Tongue (tissue), 2 donors: ENCODE data around the gene THBS3. TPM values are rescaled to one million over a fixed set of nuclear protein-coding genes. Genes with fewer than 3 reads are reported as not detected.
"Not testable (repeated sequence)": the region's sequence is repeated elsewhere in the genome, so short reads cannot be mapped to it uniquely, and the experiment has no call there.

Experiments
- DNase-seq: peaks from one replicate; pipeline ENCODE4 v3.0.0-alpha.2; 2015
- total RNA-seq: library from RNA; depleted of rRNA; stranded (reverse); fragments of >200 nt; gene quantifications from one replicate; pipeline ENCODE4 v1.2.3, GENCODE V29; 2014

THBS3 gene
- total RNA-seq, 1 donor from 2014 or later = 61.0 TPM

DNA sequence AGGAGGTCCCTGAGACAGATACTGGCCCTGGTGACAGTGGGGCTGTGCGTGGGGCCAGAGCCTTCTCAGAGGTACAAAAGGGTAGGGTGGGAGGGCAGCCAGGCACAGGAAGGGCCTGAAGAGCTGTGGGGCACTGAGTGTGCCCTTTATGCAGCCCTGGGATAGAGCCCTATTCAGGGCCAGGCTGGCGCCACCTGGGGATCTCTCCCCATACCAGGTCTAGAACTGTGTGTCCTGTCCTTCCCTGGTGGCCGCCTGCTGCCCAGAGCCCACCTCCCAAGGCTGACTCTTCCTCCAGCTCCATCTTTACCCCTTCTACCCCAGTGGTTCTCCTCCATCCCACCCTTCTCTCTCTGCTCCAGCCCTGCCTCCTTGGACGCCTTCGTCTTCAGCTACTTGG, 25.8 kb upstream of the THBS3 start:
- DNase-seq = not testable (repeated sequence)

DNA sequence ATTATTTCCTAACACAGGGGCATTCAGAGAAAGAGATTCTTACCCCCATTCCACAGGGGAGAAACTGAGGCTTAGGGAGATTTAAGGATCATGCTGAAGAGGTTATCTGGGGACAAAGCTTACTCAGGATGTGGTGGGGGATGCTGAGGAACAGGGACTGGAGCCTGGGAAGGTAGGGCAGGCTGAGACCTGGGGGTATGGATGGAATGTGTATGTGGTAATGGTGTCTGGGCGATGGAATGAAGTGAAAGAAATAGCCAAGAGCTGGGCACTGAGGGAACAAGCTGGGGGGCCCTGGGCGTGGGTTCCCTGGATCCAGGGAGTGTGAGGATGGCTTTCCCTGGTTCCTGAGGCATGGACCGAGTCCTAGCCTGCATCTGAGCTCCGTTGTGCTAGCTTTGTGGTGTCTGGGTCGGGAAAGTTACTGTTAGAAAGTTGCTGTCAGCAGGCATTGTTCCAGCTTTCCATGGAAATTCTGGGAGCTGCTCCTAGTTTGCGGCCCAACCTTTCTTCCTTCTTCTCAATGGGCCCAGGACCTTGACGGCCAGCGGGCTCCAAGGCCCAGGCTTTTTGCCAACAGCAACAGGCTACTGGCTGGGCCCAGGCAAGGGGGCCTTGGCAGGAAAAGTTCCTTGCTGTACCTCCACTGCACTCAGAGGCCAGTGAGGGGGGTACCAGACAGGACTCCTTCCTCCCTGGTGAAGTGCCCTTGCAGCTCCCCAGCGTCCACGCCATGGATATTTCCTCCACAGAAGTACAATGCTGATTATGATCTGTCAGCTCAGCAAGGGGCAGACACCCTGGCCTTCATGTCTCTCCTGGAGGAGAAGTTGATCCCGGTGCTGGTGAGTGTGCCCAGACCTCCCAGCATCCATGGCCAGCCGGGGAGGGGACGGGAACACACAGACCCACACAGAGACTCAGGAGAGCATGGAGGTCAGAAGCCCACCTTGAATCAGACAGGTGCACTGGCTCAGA, 24.6 kb upstream of the THBS3 start:
- peak; percentile 83 for DNase-seq

DNA sequence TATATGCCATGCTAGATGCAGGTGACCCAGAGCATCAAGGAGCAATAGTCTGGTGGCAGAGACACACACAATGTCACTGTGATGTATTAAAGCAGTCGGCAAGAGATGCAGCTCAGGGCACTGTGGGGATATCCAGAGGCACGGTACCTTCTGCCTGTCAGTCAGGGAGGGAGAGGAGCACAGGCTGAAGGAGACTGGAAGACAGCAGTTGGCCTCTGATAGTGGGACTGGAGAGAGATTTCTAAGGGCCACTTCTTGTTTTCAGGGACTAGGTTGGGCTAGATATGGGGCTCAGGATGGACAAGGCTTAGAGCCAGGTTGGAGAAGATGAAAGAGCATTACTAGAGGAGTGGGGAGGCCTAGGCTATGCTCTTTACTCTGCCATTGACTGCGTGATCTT, 23.6 kb upstream of the THBS3 start:
- DNase-seq = not testable (repeated sequence)

DNA sequence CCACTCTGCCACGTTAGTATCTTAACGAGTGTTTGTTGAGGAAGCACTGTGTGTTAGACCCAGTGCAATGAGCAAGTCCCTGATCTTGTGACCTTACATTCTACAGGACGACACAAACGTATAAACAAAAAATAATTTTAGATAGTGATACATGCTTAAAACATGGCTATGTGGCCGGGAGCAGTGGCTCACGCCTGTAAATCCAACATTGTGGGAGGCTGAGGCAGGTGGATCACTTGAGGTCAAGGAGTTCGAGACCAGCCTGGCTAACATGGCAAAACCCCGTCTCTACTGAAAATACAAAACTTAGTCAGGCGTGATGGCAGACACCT, 20.4 kb upstream of the THBS3 start:
- DNase-seq = no peak

DNA sequence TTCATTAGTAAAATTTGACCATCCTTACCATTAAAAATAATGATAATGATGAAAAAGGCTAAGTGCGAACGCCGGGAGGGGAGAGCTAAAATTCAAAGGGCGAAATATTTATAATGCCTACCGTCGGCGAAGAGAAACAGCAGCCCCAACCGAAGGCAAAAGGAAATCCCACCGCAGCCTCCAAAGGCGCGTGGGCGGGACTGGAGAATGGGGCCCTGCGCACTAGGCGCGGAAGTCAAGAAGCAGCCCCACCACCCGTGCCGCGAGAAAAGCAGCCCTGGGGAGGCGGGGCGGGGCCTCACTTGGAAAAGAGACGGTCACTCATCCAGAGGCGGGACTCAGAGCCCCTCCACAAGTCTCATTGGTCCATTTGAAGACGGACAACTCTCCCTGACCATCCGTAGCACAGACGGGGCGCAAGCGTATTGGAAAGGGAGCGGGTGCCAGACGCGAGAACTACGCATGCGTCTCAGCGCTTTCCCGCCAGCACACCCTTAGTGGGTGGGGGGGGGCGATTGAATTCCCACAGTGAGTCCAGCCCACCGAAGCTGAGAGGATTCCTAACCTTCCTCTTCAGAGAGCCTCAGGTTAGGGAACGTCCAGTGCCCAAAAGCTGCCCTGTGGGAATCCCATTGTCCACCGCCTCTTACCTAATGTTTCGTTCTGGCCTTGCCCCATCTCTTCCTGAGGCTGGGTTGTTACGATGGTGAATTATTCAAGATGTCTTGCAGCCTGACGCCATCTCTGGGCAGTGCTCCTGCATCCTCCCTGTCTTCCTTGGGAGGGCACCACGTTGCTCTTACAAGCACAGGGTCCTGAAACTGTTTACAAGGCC, 19.8 kb upstream of the THBS3 start:
- peak; percentile 100 for DNase-seq

DNA sequence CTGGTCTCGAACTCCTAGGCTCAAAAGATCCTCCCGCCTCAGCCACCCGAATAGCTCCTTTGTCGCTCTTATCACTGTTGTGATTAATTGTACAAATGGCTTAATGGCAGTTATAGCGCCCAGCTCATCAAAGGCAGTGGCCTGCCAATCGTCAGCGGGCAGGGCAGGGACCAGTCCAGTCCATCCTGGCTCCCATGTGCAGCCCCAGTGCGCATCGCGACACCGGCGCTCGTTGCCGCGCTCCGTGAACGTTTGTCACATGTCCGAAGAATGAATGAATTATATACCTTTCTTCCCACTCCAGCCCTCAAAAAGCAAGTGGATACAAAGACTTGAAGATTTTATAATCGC, 19.2 kb upstream of the THBS3 start:
- DNase-seq = peak; percentile 71

DNA sequence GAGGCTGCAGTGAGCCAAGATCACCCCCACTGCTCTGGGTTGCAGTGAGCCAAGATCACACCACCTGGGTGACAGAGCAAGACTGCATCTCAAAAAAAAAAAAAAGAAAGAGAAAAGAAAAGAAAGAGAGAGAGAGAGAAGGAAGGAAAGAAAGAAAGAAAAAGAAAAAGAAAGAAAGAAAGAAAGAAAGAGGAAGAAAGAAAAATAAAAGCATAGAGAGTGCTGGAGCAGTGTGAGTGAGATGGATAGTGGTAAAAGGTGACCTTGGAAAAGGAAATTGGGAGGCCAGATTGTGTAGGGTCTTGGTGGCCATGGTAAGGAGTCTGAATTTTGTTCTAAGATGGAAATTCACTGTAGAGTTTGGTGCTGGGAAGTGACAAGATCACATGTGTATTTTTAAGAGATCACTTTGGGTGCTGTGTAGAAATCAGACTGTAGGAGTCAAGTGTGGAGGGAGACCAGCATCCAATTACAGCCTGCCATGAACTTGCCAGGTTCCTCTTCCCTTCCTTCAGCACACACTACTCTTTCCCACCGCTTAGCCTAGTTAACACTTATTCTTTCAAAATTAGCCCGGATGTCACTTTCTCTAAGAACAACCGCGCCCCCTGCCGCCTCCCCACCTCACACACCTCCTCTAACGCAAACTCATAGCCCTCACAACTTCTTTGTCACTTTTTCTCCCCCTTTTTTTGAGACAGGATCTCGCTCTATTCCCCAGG, 18.7 kb upstream of the THBS3 start:
- DNase-seq = peak; percentile 90

DNA sequence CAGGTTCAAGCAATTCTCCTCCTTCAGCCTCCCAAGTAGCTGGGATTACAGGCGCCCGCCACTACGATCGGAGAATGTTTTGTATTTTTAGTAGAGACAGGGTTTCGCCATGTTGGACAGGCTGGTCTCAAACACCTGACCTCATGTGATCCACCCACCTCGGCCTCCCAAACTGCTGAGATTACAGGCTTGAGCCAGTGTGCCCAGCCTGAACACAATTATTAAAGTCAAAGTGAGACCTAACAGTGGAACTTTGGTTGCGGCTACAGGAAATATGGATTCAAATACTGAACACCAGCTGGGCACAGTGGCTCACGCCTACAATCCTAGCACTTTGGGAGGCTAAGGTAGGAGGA, 17.7 kb upstream of the THBS3 start:
- DNase-seq = not testable (repeated sequence)

DNA sequence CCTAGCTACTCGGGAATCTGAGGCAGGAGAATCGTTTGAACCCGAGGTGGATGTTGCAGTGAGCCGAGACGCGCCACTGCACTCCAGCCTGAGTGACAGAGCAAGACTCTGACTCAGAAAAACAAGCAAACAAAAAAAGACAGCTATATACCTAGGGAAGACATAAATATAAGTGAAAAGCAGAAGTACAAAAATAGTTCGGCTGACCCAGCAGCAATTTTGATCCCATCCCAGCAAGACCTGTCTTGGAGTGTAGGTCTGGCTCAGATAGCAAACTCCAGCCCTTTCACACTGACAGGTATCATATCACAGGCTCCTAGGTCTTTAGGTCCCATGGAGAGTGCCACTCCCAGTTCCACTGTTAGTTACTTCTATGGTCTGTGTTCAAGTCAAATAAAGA, 15.3 kb upstream of the THBS3 start:
- DNase-seq = no peak

DNA sequence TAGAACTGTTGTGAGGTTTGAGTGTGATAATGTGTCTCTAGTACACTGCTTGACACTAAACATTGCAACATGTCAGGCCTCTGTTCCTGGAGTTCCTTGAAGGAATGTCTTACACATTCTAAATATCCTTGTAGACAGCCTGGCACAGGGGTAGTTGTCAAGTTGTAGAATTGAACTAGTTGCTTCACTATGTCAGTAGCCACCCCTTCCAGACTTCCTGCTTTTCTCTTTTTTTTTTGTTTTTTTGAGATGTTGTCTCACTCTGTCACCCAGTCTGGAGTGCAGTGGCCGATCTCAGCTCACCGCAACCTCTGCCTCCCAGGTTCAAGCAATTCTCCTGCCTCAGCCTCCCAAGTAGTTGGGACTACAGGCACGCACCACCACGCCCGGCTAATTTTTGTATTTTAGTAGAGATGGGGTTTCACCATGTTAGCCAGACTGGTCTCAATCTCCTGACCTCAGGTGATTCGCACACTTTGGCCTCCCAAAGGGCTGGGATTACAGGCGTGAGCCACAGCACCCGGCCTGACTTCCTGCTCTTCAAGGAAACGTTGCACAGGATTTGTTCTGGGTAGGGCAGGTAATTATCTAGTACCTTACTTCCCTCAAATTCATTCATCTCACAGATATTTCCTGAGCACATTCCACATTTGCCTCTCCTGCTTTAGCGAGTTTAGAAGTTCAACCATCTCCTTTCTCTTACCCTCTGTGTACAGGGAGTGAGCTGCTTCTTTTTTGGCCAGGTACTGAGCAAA, 12.7 kb upstream of the THBS3 start:
- DNase-seq = not testable (repeated sequence)

DNA sequence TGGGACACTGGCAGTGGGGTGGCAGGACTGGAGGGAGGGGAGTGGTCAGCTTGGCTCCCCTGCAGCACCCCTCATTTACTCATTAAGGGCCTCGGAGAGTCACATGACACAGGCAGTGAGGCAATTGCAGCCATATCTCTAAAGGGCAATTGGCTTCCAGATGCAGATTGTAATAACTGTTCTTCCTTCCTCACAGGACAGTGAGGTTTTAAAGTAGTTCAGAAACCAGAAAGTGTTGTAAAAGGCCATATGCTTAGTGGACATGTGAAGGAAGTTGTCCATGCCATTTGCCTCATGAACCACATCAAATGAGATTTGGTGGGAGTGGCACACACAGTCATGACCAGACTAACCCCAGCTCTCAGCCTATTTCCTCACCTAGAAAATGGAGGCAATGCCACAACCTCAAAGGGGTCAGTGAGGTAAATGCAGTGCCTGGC, 11.9 kb upstream of the THBS3 start:
- peak; percentile 37 for DNase-seq

DNA sequence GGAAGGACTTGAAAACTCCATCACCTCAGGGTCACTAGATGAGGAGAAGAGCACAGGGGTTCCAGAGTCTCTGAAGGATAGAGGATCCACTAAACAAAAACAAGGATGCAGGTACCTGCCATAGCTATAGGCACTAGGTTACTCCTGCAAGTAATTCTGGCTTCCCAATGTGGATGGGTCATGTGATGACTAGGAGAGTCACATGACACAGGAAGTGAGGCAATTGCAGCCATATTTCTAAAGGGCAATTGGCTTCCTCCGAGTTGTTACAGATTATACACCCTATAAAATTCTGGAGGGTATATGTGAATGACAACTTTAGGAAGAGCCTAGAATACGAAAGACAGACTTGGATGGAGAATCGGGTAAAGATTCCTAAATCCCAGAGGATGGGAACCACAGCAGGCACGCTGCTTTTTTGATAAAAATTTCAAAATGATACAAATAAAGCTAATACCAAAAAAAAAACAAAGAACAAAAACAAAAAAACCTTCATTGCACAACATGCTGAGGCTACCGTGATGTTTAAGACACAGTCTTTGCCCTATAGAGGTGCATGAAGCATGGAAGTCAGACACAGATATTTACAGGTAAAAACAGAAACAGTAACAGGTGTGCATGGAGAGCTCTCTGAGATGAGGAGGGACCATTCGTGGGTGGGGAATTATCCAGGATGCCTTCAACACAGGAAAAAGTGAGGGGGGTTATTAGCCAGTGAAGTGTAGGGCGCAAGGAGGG, 11.3 kb upstream of the THBS3 start:
- DNase-seq = peak; percentile 74

DNA sequence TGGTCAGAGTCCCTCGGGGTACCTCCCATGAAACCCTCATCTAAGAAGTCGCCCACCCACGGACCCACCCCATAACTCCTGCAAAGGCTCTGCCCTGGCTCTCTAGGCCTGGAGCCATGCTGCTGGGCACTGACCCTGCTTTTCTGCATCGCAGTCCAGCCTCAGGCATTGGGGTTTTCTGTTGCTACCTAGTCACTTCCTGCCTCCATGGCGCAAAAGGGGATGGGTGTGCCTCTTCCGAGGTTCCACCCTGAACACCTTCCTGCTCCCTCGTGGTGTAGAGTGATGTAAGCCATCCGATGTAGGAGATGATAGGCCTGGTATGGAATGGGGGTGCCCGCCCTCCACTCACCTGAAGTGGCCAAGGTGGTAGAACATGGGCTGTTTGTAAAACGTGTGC, 7.0 kb upstream of the THBS3 start:
- DNase-seq = not testable (repeated sequence)

DNA sequence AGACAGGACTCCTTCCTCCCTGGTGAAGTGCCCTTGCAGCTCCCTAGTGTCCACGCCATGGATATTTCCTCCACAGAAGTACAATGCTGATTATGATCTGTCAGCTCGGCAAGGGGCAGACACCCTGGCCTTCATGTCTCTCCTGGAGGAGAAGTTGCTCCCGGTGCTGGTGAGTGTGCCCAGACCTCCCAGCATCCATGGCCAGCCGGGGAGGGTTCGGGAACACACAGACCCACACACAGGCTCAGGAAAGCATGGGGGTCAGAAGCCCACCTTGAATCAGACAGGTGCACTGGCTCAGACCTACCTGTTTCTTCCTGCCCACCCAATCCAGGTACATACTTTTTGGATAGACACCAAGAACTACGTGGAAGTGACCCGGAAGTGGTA, 4.3 kb upstream of the THBS3 start:
- not testable (repeated sequence) for DNase-seq

DNA sequence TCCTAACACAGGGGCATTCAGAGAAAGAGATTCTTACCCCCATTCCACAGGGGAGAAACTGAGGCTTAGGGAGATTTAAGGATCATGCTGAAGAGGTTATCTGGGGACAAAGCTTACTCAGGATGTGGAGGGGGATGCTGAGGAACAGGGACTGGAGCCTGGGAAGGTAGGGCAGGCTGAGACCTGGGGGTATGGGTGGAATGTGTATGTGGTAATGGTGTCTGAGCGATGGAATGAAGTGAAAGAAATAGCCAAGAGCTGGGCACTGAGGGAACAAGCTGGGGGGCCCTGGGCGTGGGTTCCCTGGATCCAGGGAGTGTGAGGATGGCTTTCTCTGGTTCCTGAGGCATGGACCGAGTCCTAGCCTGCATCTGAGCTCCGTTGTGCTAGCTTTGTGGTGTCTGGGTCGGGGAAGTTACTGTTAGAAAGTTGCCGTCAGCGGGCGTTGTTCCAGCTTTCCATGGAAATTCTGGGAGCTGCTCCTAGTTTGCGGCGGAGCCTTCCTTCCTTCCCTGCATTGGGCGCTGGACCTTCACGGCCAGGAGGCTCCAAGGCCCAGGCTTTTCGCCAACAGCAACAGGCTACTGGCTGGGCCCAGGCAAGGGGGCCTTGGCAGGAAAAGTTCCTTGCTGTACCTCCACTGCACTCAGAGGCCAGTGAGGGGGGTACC, 3.8 kb upstream of the THBS3 start:
- peak; percentile 76 for DNase-seq

DNA sequence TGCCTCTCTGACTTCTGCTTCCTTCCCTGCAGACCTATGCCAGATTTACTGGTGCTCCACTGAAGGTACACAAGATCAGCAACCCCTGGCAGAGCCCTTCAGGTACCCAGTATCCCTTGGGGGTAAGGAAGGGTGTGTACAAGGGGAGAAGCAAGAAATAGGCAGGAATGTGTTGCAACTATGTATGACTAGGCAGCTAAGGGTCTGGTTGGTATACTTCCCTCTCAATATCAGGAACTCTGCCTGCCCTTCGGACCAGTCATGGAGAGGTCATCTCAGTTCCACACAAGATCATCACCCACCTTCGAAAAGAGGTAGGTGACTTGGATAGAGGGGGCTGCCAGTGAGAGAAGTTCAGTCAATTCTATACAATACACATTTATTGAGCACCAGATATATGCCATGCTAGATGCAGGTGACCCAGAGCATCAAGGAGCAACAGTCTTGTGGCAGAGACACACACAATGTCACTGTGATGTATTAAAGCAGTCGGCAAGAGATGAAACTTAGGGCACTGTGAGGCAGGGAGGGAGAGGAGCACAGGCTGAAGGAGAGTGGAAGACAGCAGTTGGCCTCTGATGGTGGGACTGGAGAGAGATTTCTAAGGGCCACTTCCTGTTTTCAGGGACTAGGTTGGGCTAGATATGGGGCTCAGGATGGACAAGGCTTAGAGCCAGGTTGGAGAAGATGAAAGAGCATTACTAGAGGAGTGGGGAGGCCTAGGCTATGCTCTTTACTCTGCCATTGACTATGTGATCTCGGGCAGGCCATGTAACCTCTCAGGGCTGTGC, 2.8 kb upstream of the THBS3 start:
- no peak for DNase-seq

DNA sequence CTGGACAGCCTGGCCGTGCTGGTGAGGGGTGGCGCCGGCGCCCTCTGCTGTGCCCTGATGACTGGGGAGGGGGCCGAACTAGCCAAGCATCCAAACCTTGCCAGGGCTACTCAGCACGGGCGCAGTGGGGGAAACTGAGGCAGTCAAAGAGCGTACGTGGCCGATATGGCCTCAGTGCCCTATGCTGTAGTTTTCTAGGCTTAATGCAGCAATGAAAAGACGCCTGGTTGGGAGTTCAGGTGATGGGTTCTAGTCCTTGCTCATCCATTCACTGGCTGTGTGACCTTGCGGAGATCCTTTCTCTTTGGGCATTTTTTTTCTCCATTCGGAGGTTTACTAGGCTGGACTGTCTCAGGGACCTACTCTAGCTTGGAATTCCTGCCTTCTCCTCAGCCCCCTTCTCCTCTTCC, 1.6 kb upstream of the THBS3 start:
- no peak for DNase-seq

DNA sequence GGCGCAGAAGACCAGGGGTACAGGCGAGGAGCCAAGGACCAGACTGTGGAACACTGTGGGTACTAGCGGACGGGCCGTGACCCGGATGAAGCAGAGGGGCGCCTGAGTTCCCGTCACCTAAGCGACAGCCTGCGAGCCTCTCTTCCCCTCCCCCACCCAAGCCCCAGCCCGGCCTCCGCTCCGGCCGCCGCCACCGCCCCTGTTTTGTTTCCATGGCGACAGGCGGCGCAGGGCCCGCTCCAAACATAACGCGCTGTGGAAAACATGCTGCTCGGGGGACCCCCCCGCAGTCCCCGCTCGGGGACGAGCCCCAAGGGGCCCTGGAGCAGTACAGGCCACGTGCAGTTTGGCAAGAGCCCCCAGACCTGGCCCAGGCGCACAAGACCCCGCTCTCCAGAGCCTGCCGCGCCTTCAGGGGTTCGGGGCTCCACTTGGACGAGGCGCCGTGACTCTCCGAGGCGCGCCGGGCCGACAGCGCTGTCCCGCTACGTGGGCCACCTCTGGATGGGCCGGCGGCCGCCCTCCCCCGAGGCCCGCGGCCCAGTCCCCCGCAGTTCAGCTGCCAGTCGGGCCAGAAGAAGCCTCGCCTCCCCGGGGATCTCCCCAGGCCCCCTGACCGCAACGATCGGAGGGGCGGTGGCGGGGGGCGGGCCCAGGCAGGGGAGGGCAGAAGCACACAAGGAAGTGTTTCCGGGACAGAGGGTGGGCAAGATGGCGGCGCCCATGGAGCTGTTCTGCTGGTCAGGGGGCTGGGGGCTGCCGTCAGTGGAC, 1.0 kb upstream of the THBS3 start, which contains the start of gene MTX1:
MTX1 (plus strand) TSS at position 155 of the 771 bp plus-strand sequence; CDS start at position 265, 110 bp downstream.
- DNase-seq = peak; percentile 98
